DOHH2 (cell line): Measurements from ENCODE around the gene STXBP2.

Experiments used
- CTCF ChIP-seq: fragments of 200-600 bp; sonication (generic); IDR thresholded peaks from one replicate; pipeline ENCODE4 v1.5.1; 2014; ENCODE audit warnings: antibody characterized with exemption, mild to moderate bottlenecking, low read depth, low read length; ENCODE audit not compliant: poor library complexity, severe bottlenecking
- EZH2phosphoT487 ChIP-seq: fragments of 200-600 bp; sonication (generic); IDR thresholded peaks from 2 replicates; pipeline ENCODE4 v1.6.1; 2017; ENCODE audit warnings: borderline replicate concordance, mild to moderate bottlenecking, antibody characterized with exemption, low read length, moderate library complexity, mixed read lengths

DNA sequence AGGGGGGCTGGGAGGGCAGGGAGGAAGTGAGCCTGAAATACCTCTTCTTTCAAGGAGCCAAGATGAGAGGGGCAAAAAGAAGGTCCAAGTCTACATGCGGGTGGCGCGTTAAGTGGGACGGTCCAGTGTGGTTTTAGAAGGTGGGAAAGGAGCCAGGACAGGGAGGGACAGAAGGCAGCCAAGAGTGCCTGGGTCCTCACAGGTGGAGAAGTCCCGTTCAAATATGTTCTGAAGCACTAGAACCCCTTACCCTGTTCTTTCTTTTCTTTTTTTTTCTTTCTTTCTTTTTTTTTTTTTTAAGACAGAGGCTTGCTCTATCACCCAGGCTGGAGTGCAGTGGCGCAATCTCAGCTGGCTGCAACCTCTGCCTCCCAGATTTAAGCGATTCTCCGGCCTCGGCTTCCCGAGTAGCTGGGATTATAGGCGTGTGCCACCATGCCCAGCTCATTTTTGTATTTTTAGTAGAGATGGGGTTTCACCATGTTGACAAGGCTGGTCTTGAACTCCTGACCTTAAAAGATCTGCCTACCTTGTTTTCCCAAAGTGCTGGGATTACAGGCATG is 33.9 kb upstream of the STXBP2 start:
- TF ChIP-seq CTCF: no peak
- no peak for TF ChIP-seq EZH2phosphoT487
